CD4-positive, alpha-beta T cell treated with Interleukin-4 for 4 hours (primary cell): ENCODE data around the gene HOXA2.

Experiments used
- DNase-seq: peaks from one replicate; pipeline ENCODE4 v3.0.0-alpha.2; 2020

HOXA2 gene

DNA sequence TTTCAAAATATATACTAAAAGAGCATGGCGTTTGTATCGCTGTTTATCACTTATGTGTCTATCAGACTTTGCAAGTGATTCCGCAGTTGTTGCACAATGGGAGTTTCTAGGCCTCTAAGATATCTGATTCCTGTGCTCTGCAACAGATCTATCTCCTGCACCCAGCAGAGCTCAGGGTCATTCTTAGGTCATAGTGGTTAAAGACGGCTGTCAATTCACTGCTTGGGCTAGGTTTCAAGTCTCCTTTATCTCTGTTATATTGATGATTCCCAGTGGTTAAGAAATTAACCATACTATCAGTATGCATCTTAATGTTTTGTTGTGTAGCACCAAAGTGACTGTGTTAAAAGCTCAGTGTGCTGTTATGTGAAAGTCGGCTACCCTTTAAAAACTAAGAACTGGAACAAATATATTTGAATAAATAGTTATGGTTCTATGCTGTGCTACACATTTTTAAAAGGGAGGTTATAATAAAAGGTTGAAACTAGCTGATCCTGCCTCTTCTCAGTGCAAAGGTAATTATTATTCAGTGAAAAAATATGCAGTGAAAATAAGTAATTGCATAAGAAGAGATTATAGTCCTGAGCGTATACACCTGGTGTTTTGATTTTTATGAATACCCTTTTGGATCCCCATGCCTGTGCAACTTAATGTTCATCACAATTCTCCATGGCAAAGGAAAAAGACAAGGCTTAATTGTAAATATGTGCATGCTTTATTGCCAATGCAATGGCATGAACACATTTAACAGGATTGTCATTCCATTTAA, 30.7 kb downstream of the HOXA2 start:
- no peak for DNase-seq

- DNase-seq = no peak
Measured at GRCh38 chr7:27068259-27068658, 34.2 kb downstream of the HOXA2 start.

DNA sequence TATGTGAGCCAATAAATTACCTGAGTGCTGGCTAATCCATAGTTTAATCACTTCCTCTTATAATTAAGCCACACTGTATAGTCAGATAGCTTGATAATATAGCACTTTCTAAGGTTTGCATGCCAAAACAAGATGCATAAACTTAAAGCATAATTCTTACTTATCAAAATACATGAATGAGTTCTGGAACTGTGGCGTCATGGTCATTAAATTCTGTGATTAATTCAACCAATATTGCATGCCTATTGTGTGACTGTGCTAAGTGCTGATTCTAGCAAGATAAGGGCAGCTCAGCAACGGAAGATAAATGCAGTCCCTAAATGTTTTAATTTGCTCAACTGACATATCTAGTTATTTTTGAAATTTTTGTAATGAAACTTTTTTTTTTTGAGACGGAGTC, 36.3 kb downstream of the HOXA2 start:
- no peak for DNase-seq

- DNase-seq = no peak
Measured at GRCh38 chr7:27065709-27066108, 36.8 kb downstream of the HOXA2 start.

DNA sequence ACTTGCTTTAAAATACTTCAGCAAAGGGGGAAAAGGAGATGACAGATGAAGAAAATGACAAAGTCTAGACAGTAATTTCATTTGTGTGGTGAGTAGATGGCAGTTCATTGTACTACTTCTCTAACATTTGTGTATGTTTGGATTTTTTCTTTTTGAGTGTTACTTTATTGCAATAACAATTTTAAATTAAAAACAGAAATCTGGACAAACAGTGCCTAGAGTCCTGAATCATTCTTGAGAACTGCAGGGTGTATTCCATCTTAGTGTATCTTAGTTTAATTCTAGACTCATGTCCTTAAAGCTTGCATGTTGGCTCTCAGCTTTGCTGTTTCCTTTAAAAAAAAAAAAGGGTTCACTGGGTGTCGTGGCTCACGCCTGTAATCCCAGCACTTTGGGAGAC, 37.8 kb downstream of the HOXA2 start:
- DNase-seq = no peak

- DNase-seq = no peak
Measured at GRCh38 chr7:27064159-27064558, 38.3 kb downstream of the HOXA2 start.

GRCh38 chr7:27062946-27063345, 39.5 kb downstream of the HOXA2 start:
- no peak for DNase-seq

GRCh38 chr7:27053153-27053552, 49.3 kb downstream of the HOXA2 start:
- DNase-seq = no peak

GRCh38 chr7:27051451-27051850, 51.0 kb downstream of the HOXA2 start:
- DNase-seq = no peak
